H1 (cell line): Measurements from ENCODE around the gene FABP6. TPM values are rescaled to one million over a fixed set of nuclear protein-coding genes. Genes with fewer than 3 reads are reported as not detected.
A peak's percentile ranks its signal among the peaks of the same experiment; 100 is the strongest.

ENCODE experiments used
- CTCF ChIA-PET: fragments of 300-600 bp; sonication (Branson Sonifier 250); formaldehyde crosslinking; loops from one replicate; lab custom pipeline; 2021; ENCODE audit not compliant: partially characterized antibody; lab: Charles Lee
- POLR2A ChIA-PET: fragments of 300-600 bp; sonication (Branson Sonifier 250); formaldehyde crosslinking; loops from one replicate; lab custom pipeline; 2021; ENCODE audit warnings: inconsistent platforms; ENCODE audit not compliant: partially characterized antibody; lab: Charles Lee
- DNase-seq, 2 experiments: peaks; one replicate each; pipeline versions ENCODE4 v3.0.0 to v3.0.0-alpha.2; 2010 to 2022; ENCODE audit warnings: low spot score in 2 of 2, low read depth in 1 of 2, mixed read lengths in 1 of 2
- FAIRE-seq: peaks from 2 replicates; lab custom pipeline; 2011; peaks lifted over from hg19 to GRCh38; lab: Jason Lieb, UNC
- H2AFZ ChIP-seq: 2 replicates; pipeline ENCODE4 v1.8.1; 2012; ENCODE audit warnings: low read length, inconsistent platforms
- H2AK5ac ChIP-seq: 2 replicates; pipeline ENCODE4 v1.6.1; 2013; ENCODE audit warnings: low read depth, low read length
- H2BK120ac ChIP-seq: replicated peaks from 2 replicates; pipeline ENCODE3; 2013; ENCODE audit warnings: low read depth, low read length, inconsistent platforms
- H2BK12ac ChIP-seq: 2 replicates; pipeline ENCODE4 v1.6.1; 2013; ENCODE audit warnings: low read depth, low read length
- H2BK15ac ChIP-seq: 2 replicates; pipeline ENCODE4 v1.6.1; 2013; ENCODE audit warnings: low read length
- H2BK20ac ChIP-seq: 2 replicates; pipeline ENCODE4 v1.6.1; 2013; ENCODE audit warnings: low read length
- H2BK5ac ChIP-seq: 2 replicates; pipeline ENCODE4 v1.6.1; 2013; ENCODE audit warnings: low read depth, low read length
- H3K14ac ChIP-seq: 2 replicates; pipeline ENCODE4 v1.6.1; 2013; ENCODE audit warnings: inconsistent platforms; ENCODE audit not compliant: insufficient read length
- H3K18ac ChIP-seq: 2 replicates; pipeline ENCODE4 v1.6.1; 2013; ENCODE audit warnings: low read length; ENCODE audit errors: extremely low read depth
- H3K23ac ChIP-seq: 2 replicates; pipeline ENCODE4 v1.6.1; 2013; ENCODE audit warnings: inconsistent platforms; ENCODE audit not compliant: insufficient read length
- H3K23me2 ChIP-seq: 2 replicates; pipeline ENCODE4 v1.6.1; 2013; ENCODE audit warnings: low read depth, low read length
- H3K27ac ChIP-seq: 2 replicates; pipeline ENCODE4 v1.6.1; 2011; ENCODE audit warnings: low read depth, low read length, inconsistent platforms
- H3K27me3 ChIP-seq, 4 experiments: replicated peaks in 1 of 4; 1 replicate in 1 of 4; 2 replicates in 3 of 4; pipeline versions ENCODE4 v1.6.1 to v1.8.1; 2011 to 2013; ENCODE audit warnings: low read length in 3 of 4, mild to moderate bottlenecking in 3 of 4, inconsistent platforms in 2 of 4, mixed read lengths in 2 of 4, moderate library complexity in 1 of 4; ENCODE audit not compliant: control insufficient read depth in 3 of 4, insufficient read depth in 3 of 4; ENCODE audit errors: extremely low read depth in 1 of 4
- H3K36me3 ChIP-seq, 4 experiments: 2 replicates each; pipeline versions ENCODE4 v1.6.1 to v1.8.1; 2011 to 2013; ENCODE audit warnings: mild to moderate bottlenecking in 4 of 4, low read length in 3 of 4, moderate library complexity in 2 of 4, control low read depth in 1 of 4, inconsistent platforms in 1 of 4; ENCODE audit not compliant: insufficient read depth in 4 of 4, control insufficient read depth in 2 of 4
- H3K4ac ChIP-seq: replicated peaks from 2 replicates; pipeline ENCODE3; 2013; ENCODE audit warnings: low read length, low read depth, mixed read lengths, inconsistent platforms; ENCODE audit not compliant: insufficient read length
- H3K4me1 ChIP-seq, 4 experiments: replicated peaks in 1 of 4; 1 replicate in 1 of 4; 2 replicates in 3 of 4; pipeline versions ENCODE4 v1.6.1 to v1.8.1; 2011 to 2013; ENCODE audit warnings: low read length in 3 of 4, inconsistent platforms in 2 of 4, mixed read lengths in 1 of 4; ENCODE audit not compliant: insufficient read depth in 4 of 4, control insufficient read depth in 3 of 4
- H3K4me2 ChIP-seq, 2 experiments: 2 replicates each; pipeline versions ENCODE4 v1.6.1 to v1.8.1; 2011 to 2013; ENCODE audit warnings: low read depth in 2 of 2, low read length in 2 of 2, control low read depth in 1 of 2, inconsistent platforms in 1 of 2, mild to moderate bottlenecking in 1 of 2; ENCODE audit not compliant: insufficient read depth in 1 of 2
- H3K4me3 ChIP-seq, 4 experiments: fragments of 200-600, 300-600 bp in 1 of 4; sonication (generic), shearing (Covaris generic), sonication (Bioruptor Twin) in 1 of 4; 2 replicates each; pipeline versions ENCODE4 v1.5.1 to v1.8.1; 2011 to 2016; ENCODE audit warnings: low read length in 4 of 4, low read depth in 3 of 4, control low read depth in 2 of 4, inconsistent platforms in 2 of 4, mild to moderate bottlenecking in 2 of 4, mixed read lengths in 1 of 4, moderate library complexity in 1 of 4; ENCODE audit not compliant: insufficient read depth in 2 of 4; ENCODE audit errors: extremely low read depth in 1 of 4
- H3K56ac ChIP-seq: replicated peaks from 2 replicates; pipeline ENCODE3; 2013; ENCODE audit warnings: low read depth, mild to moderate bottlenecking, mixed read lengths, low read length, inconsistent platforms; ENCODE audit not compliant: insufficient read length
- H3K79me1 ChIP-seq: 2 replicates; pipeline ENCODE4 v1.6.1; 2013; ENCODE audit warnings: low read depth, low read length, control low read depth
- H3K79me2 ChIP-seq, 2 experiments: 2 replicates each; pipeline versions ENCODE4 v1.6.1 to v1.8.1; 2012 to 2013; ENCODE audit warnings: low read length in 2 of 2, mild to moderate bottlenecking in 2 of 2, inconsistent platforms in 1 of 2; ENCODE audit not compliant: insufficient read depth in 2 of 2, control insufficient read depth in 1 of 2
- H3K9ac ChIP-seq, 4 experiments: replicated peaks in 1 of 4; 1 replicate in 1 of 4; 2 replicates in 3 of 4; pipeline versions ENCODE4 v1.6.1 to v1.8.1; 2011 to 2013; ENCODE audit warnings: low read depth in 3 of 4, low read length in 3 of 4, control low read depth in 2 of 4, mild to moderate bottlenecking in 2 of 4, moderate library complexity in 2 of 4, inconsistent platforms in 1 of 4; ENCODE audit errors: extremely low read depth in 1 of 4
- H3K9me3 ChIP-seq, 2 experiments: 2 replicates each; pipeline versions ENCODE4 v1.6.1 to v1.8.1; 2012 to 2013; ENCODE audit warnings: mild to moderate bottlenecking in 2 of 2, moderate library complexity in 2 of 2, control low read depth in 1 of 2, inconsistent platforms in 1 of 2, low read depth in 1 of 2, low read length in 1 of 2, mixed read lengths in 1 of 2; ENCODE audit not compliant: insufficient read depth in 2 of 2
- H4K20me1 ChIP-seq, 2 experiments: replicated peaks in 1 of 2; 2 replicates each; pipeline versions ENCODE3 to v1.8.1; 2011 to 2013; ENCODE audit warnings: inconsistent platforms in 2 of 2, low read length in 2 of 2, mild to moderate bottlenecking in 1 of 2; ENCODE audit not compliant: insufficient read depth in 2 of 2, control insufficient read depth in 1 of 2
- H4K5ac ChIP-seq: 2 replicates; pipeline ENCODE4 v1.6.1; 2013; ENCODE audit warnings: low read length, low read depth, mixed read lengths, inconsistent platforms; ENCODE audit not compliant: insufficient read length
- H4K8ac ChIP-seq: 2 replicates; pipeline ENCODE4 v1.8.0; 2013; ENCODE audit warnings: mild to moderate bottlenecking, moderate library complexity, low read length, inconsistent platforms; ENCODE audit not compliant: insufficient read depth; ENCODE audit errors: extremely low read depth
- H4K91ac ChIP-seq: replicated peaks from 2 replicates; pipeline ENCODE3; 2013; ENCODE audit warnings: low read length, mixed read lengths, inconsistent platforms; ENCODE audit not compliant: insufficient read length
- ASH2L ChIP-seq: fragments of 200-600, 300-600 bp; sonication (generic); IDR thresholded peaks from one replicate; pipeline ENCODE4 v1.7.1; 2017; ENCODE audit warnings: low read length
- CBX8 ChIP-seq: fragments of 300-800, 300-1000 bp; sonication (generic); IDR thresholded peaks from 2 replicates; pipeline ENCODE4 v1.7.1; 2016; ENCODE audit warnings: low read depth, low read length, borderline replicate concordance
- CHD2 ChIP-seq: IDR thresholded peaks from 2 replicates; pipeline ENCODE4 v1.6.1; 2012; ENCODE audit warnings: low read length, improper control_type of control experiment
- EP300 ChIP-seq, 2 experiments: IDR thresholded peaks; 1 replicate in 1 of 2; 2 replicates in 1 of 2; pipeline ENCODE4 v1.6.1; 2011 to 2012; ENCODE audit warnings: low read depth in 2 of 2, low read length in 2 of 2, mild to moderate bottlenecking in 2 of 2, borderline replicate concordance in 1 of 2, inconsistent platforms in 1 of 2, moderate library complexity in 1 of 2
- POLR2A ChIP-seq, 2 experiments: IDR thresholded peaks; 1 replicate in 1 of 2; 2 replicates in 1 of 2; pipeline ENCODE4 v1.6.1; 2011; ENCODE audit warnings: low read depth in 2 of 2, low read length in 2 of 2, mild to moderate bottlenecking in 2 of 2; ENCODE audit errors: control extremely low read depth in 1 of 2
- RFX5 ChIP-seq: IDR thresholded peaks from 2 replicates; pipeline ENCODE4 v1.6.1; 2011; ENCODE audit warnings: low read depth, low read length, improper control_type of control experiment, borderline replicate concordance
- SRF ChIP-seq: IDR thresholded peaks from 2 replicates; pipeline ENCODE4 v1.6.1; 2011; ENCODE audit warnings: mild to moderate bottlenecking, low read depth, low read length, moderate library complexity
- TCF12 ChIP-seq: IDR thresholded peaks from 2 replicates; pipeline ENCODE4 v1.6.1; 2011; ENCODE audit warnings: low read depth, mild to moderate bottlenecking, low read length
- WGBS, 2 experiments: shearing (Covaris generic) in 1 of 2; methylation state at CpG; one replicate each; pipeline versions ENCODE4 v1.1.6 to v1.1.7; 2013 to 2015; ENCODE audit warnings: low lambda C conversion rate in 2 of 2, mixed read lengths in 2 of 2, inconsistent platforms in 1 of 2, low coverage in 1 of 2, missing lambda C conversion rate in 1 of 2; ENCODE audit not compliant: insufficient replicate concordance in 2 of 2, insufficient coverage in 1 of 2, insufficient read length in 1 of 2; ENCODE audit errors: extremely low coverage in 1 of 2, missing lambda C conversion rate in 1 of 2; 5-methylcytosine and 5-hydroxymethylcytosine counted together
- polyA plus RNA-seq, 7 experiments: library from polyadenylated mRNA; depleted of rRNA in 3 of 7; stranded (reverse) in 5 of 7; unstranded in 2 of 7; fragments of >200 nt in 5 of 7; fragments of 200-250 nt in 2 of 7; gene quantifications; 1 replicate in 5 of 7; 2 replicates in 1 of 7; 4 replicates in 1 of 7; pipeline versions ENCODE4 v1.2.1 to v1.2.3, GENCODE V29; 2011 to 2013; ENCODE audit warnings: missing spikeins in 2 of 7, mixed read lengths in 2 of 7
- total RNA-seq: library from RNA; stranded (reverse); fragmentation: NEBNext Ultra II Directional; extraction: Animal tissue kit (Norgen Biotek cat#: 25700); gene quantifications from 2 replicates; pipeline ENCODE4 v1.2.1, GENCODE V29; 2021

Gene FABP6
- total and polyA plus RNA-seq, 2 of the 8 experiments (the other 6 are each of a cell fraction or from before 2014, with no cell fraction given) = 4.8 to 6.1 TPM

- Histone ChIP-seq H3K79me1 (no peaks in the 10 kb centered on the region), H4K5ac (no peak overlapping the region), H3K27ac (no peak overlapping the region), H3K4me3 (no peak overlapping the region), H3K9me3 (no peaks in the 10 kb centered on the region), H3K4ac (peak overlapping the region; percentile 6), H3K23ac (no peak overlapping the region), H3K4me1 (peaks cover 0 to 11% (median 3%) of the 10 kb centered on the region in 4 experiments; a peak in 6 of 7 replicates), H4K20me1 (no peaks in the 10 kb centered on the region), H3K9ac (peak overlapping the region in 1 of 4 experiments; percentile 21; a peak in 2 of 7 replicates), H3K14ac (no peak overlapping the region), H2BK15ac (no peak overlapping the region), H3K36me3 (no peaks in the 10 kb centered on the region), H3K4me2 (no peak overlapping the region), H3K23me2 (no peaks in the 10 kb centered on the region), H2BK12ac (peak overlapping the region; percentile 95; the same call in 1 of the 2 replicates), H2BK5ac (peak overlapping the region; percentile 79; the same call in 1 of the 2 replicates), H3K18ac (peak overlapping the region; percentile 33; the same call in 1 of the 2 replicates), H2BK20ac (peak overlapping the region; percentile 67; the same call in 1 of the 2 replicates), H2AK5ac (peak overlapping the region; percentile 75; the same call in 1 of the 2 replicates), H2AFZ (no peak overlapping the region), H3K79me2 (no peaks in the 10 kb centered on the region), H4K91ac (peak overlapping the region; percentile 100), H3K27me3 (no peaks in the 10 kb centered on the region), H3K56ac (no peak overlapping the region), H2BK120ac (no peak overlapping the region), H4K8ac (peak overlapping the region; percentile 72)
- WGBS, 2 experiments = 56% methylated on average over 3 of the region's 3 CpGs; no CpG with 5 or more reads in 1 of the 2 experiments
- ChIA-PET CTCF (interaction anchor here (0.7 to 3.7 kb wide), 6 partner anchors 9 to 164 kb away, joined by 3 to 22 read pairs (median 9); no protein-coding TSS in a partner anchor), POLR2A (interaction anchor here (1.1 to 8.3 kb wide), 8 partner anchors 9 to 255 kb away, joined by 3 to 72 read pairs (median 15); no protein-coding TSS in a partner anchor)
- no peak for DNase-seq
- FAIRE-seq = no peak
- no peak for TF ChIP-seq CHD2
- no peak for TF ChIP-seq CBX8
- TF ChIP-seq EP300 (IDR thresholded peaks at IDR 0.05; ENCODE audit: borderline replicate concordance in 1 of 2, low read depth in 2 of 2, low read length in 2 of 2) = no peak
- TF ChIP-seq SRF = no peak
- no peak for TF ChIP-seq TCF12
- no peak for TF ChIP-seq RFX5
- 0 out of 3 replicates have a peak, but pooled peaks of 1 of the 2 experiments have one; percentile 27 for TF ChIP-seq POLR2A (IDR thresholded peaks at IDR 0.05; ENCODE audit: control extremely low read depth in 1 of 2, low read depth in 2 of 2, low read length in 2 of 2)
- TF ChIP-seq ASH2L = no peak
Measured at GRCh38 chr5:160185626-160186360, 43.5 kb upstream of the FABP6 start.
